K562 (cell line): ENCODE results near the gene PLCG2. TPM values are rescaled to one million over a fixed set of nuclear protein-coding genes. Genes with fewer than 3 reads are reported as not detected.

Experiments
- ATF7 ChIP-seq: fragments of 450-650 bp; IDR thresholded peaks from 2 replicates; pipeline ENCODE4 v1.7.1; 2014; ENCODE audit warnings: mild to moderate bottlenecking, moderate library complexity
- CBFA2T3 ChIP-seq: fragments of 450-650 bp; IDR thresholded peaks from 2 replicates; pipeline ENCODE4 v1.6.1; 2017
- ELF4 ChIP-seq: fragments of 450-650 bp; formaldehyde crosslinking; IDR thresholded peaks from 2 replicates; pipeline ENCODE4 v1.4.0; 2022; ENCODE audit warnings: missing genetic modification characterization
- FOSL1 ChIP-seq: fragments of 200-800 bp; sonication (Bioruptor generic); conservative IDR thresholded peaks from 2 replicates; pipeline ENCODE4 v1.6.1; 2016; ENCODE audit warnings: missing genetic modification characterization, missing compliant biosample characterization
- HIVEP1 ChIP-seq: fragments of 250-450 bp; sonication (Bioruptor Pico); IDR thresholded peaks from 2 replicates; pipeline ENCODE4 v1.4.0; 2020; ENCODE audit warnings: mild to moderate bottlenecking
- KLF6 ChIP-seq: fragments of 250-450 bp; sonication (Bioruptor Pico); IDR thresholded peaks from 2 replicates; pipeline ENCODE4 v1.4.0; 2020; ENCODE audit warnings: mild to moderate bottlenecking, moderate library complexity, borderline replicate concordance
- LCOR ChIP-seq: sonication (generic); formaldehyde crosslinking; IDR thresholded peaks from 2 replicates; pipeline ENCODE4 v1.8.0; 2022; ENCODE audit warnings: mild to moderate bottlenecking, missing genetic modification reagents
- NR2C1 ChIP-seq, 2 experiments: fragments of 450-650 bp; IDR thresholded peaks; 2 replicates each; pipeline ENCODE4 v1.6.1; 2017; ENCODE audit warnings: mild to moderate bottlenecking in 2 of 2, antibody characterized with exemption in 1 of 2, inconsistent platforms in 1 of 2, missing compliant biosample characterization in 1 of 2, missing genetic modification characterization in 1 of 2
- OTX1 ChIP-seq: fragments of 450-650 bp; formaldehyde crosslinking; IDR thresholded peaks from 2 replicates; pipeline ENCODE4 v1.4.0; 2022; ENCODE audit warnings: mild to moderate bottlenecking
- PHTF2 ChIP-seq: fragments of 250-450 bp; sonication (Bioruptor Pico); IDR thresholded peaks from 2 replicates; pipeline ENCODE4 v1.5.0; 2021; ENCODE audit warnings: mild to moderate bottlenecking
- PKNOX1 ChIP-seq: fragments of 450-650 bp; IDR thresholded peaks from 2 replicates; pipeline ENCODE4 v1.6.1; 2016
- POLR2B ChIP-seq: fragments of 450-650 bp; IDR thresholded peaks from 2 replicates; pipeline ENCODE4 v1.6.1; 2018; ENCODE audit warnings: low read depth; ENCODE audit not compliant: partially characterized antibody
- RAD21 ChIP-seq, 2 experiments: fragments of 250-450 bp in 1 of 2; fragments of 450-650 bp in 1 of 2; sonication (Bioruptor Pico) in 1 of 2; formaldehyde crosslinking in 1 of 2; IDR thresholded peaks in 1 of 2; conservative IDR thresholded peaks in 1 of 2; 2 replicates each; pipeline versions ENCODE4 v1.4.0 to v1.8.0; 2020 to 2022; ENCODE audit warnings: mild to moderate bottlenecking in 2 of 2, moderate library complexity in 1 of 2
- RBM14 ChIP-seq: fragments of 200-400 bp; formaldehyde crosslinking; IDR thresholded peaks from 2 replicates; pipeline ENCODE4 v1.6.1; 2018; ENCODE audit warnings: low read depth, mild to moderate bottlenecking, low read length, moderate library complexity, borderline replicate concordance; ENCODE audit not compliant: insufficient read depth
- SMARCB1 ChIP-seq: IDR thresholded peaks from 2 replicates; pipeline ENCODE4 v1.6.1; 2011; ENCODE audit warnings: improper control_type of control experiment, low read depth; ENCODE audit not compliant: insufficient read length
- THRB ChIP-seq: fragments of 450-650 bp; formaldehyde crosslinking; conservative IDR thresholded peaks from 2 replicates; pipeline ENCODE4 v1.4.0; 2022; ENCODE audit warnings: mild to moderate bottlenecking, missing genetic modification characterization
- TSHZ1 ChIP-seq: fragments of 250-450 bp; sonication (Bioruptor Pico); IDR thresholded peaks from 2 replicates; pipeline ENCODE4 v1.4.0; 2020; ENCODE audit warnings: mild to moderate bottlenecking, moderate library complexity
- ZC3H11A ChIP-seq: IDR thresholded peaks from 2 replicates; pipeline ENCODE4 v1.6.1; 2012; ENCODE audit warnings: low read depth, low read length, improper control_type of control experiment
- ZNF639 ChIP-seq, 2 experiments: fragments of 200-800 bp in 1 of 2; sonication (Bioruptor generic) in 1 of 2; sonication (generic) in 1 of 2; formaldehyde crosslinking in 1 of 2; IDR thresholded peaks in 1 of 2; conservative IDR thresholded peaks in 1 of 2; 2 replicates each; pipeline versions ENCODE4 v1.5.0 to v1.6.1; 2016 to 2020; ENCODE audit warnings: missing compliant biosample characterization in 1 of 2, missing genetic modification characterization in 1 of 2, missing genetic modification reagents in 1 of 2
- ZNF830 ChIP-seq: fragments of 250-450 bp; sonication (Bioruptor Pico); IDR thresholded peaks from 2 replicates; pipeline ENCODE4 v1.5.0; 2021; ENCODE audit warnings: mild to moderate bottlenecking
- polyA plus RNA-seq, 8 experiments: library from polyadenylated mRNA; depleted of rRNA in 4 of 8; stranded (reverse) in 5 of 8; unstranded in 3 of 8; fragments of >200 nt; fragmentation: Nextera tagmentation in 2 of 8; fragmentation: Illumina TruSeq in 1 of 8; extraction: Ambion mirVana in 2 of 8; extraction: Trizol in 1 of 8; gene quantifications; 2 replicates each; pipeline versions ENCODE4 v1.2.1 to v1.2.3, GENCODE V29; 2011 to 2014; ENCODE audit warnings: inconsistent platforms in 1 of 8, missing spikeins in 1 of 8
- total RNA-seq, 7 experiments: library from RNA; depleted of rRNA in 6 of 7; stranded (reverse); fragments of >200 nt in 6 of 7; fragmentation: Illumina TruSeq in 2 of 7; extraction: Trizol in 2 of 7; gene quantifications; 2 replicates each; pipeline versions ENCODE4 v1.2.1 to v1.2.3, GENCODE V29; 2011 to 2021; ENCODE audit warnings: low replicate concordance in 1 of 7

PLCG2 gene
- total and polyA plus RNA-seq, 9 of the 15 experiments (the other 6 are each of a cell fraction or from before 2014, with no cell fraction given): 0.94 to 7.1 (median 3.1) TPM

GRCh38 chr16:81848306-81848853, 69.3 kb downstream of the PLCG2 start (continued):
- TF ChIP-seq RAD21 (CRISPR knock-in tag; conservative IDR thresholded peaks at IDR 0.05 in 1 of 2, IDR thresholded peaks at IDR 0.05 in 1 of 2) (peak in 1 of 2 experiments; percentile 4; a peak in 1 of 4 replicates), ELF4 (CRISPR knock-in tag) (peak; percentile 72; the same call in 1 of the 2 replicates), CBFA2T3 (no peak), HIVEP1 (no peak), PKNOX1 (peak; percentile 43; the same call in 1 of the 2 replicates), ZNF639 (CRISPR knock-in tag; conservative IDR thresholded peaks at IDR 0.05 in 1 of 2, IDR thresholded peaks at IDR 0.05 in 1 of 2) (no peak), RBM14 (no peak), KLF6 (CRISPR knock-in tag) (no peak), THRB (CRISPR knock-in tag) (no peak), LCOR (CRISPR knock-in tag) (no peak), FOSL1 (tag) (no peak), PHTF2 (CRISPR knock-in tag) (no peak), NR2C1 (IDR thresholded peaks at IDR 0.05) (no peak), NR2C1 (tag; IDR thresholded peaks at IDR 0.05) (no peak), ATF7 (peak; percentile 37; the same call in 1 of the 2 replicates), ZC3H11A (no peak), POLR2B (no peak), ZNF830 (CRISPR knock-in tag) (no peak), SMARCB1 (no peak), TSHZ1 (CRISPR knock-in tag) (no peak), OTX1 (CRISPR knock-in tag) (0 out of 2 replicates have a peak, but pooled peaks have one; percentile 61)
